HepG2 (cell line): ENCODE measurements around the gene TPRN. TPM values are rescaled to one million over a fixed set of nuclear protein-coding genes. Genes with fewer than 3 reads are reported as not detected.

Source experiments
- ADNP ChIP-seq: sonication (generic); formaldehyde crosslinking; IDR thresholded peaks from 2 replicates; pipeline ENCODE4 v1.4.0; 2020; ENCODE audit warnings: missing genetic modification reagents
- HDAC6 ChIP-seq: fragments of 200-600 bp; sonication (generic); IDR thresholded peaks from 2 replicates; pipeline ENCODE4 v1.7.0; 2017; ENCODE audit warnings: mild to moderate bottlenecking, antibody characterized with exemption, low read length, low read depth
- IRX3 ChIP-seq: sonication (generic); formaldehyde crosslinking; IDR thresholded peaks from 2 replicates; pipeline ENCODE4 v1.8.1; 2023; ENCODE audit warnings: mild to moderate bottlenecking, low read depth, missing genetic modification reagents, borderline replicate concordance
- KLF11 ChIP-seq: IDR thresholded peaks from 2 replicates; pipeline ENCODE4 v1.6.1; 2016; ENCODE audit warnings: missing compliant biosample characterization
- PHF5A ChIP-seq: IDR thresholded peaks from one replicate; pipeline ENCODE4 v1.6.1; 2018; ENCODE audit warnings: low read depth, missing genetic modification reagents; ENCODE audit not compliant: unreplicated experiment
- POGZ ChIP-seq: sonication (generic); formaldehyde crosslinking; IDR thresholded peaks from 2 replicates; pipeline ENCODE4 v1.4.0; 2020; ENCODE audit warnings: mild to moderate bottlenecking, missing genetic modification reagents
- RFX3 ChIP-seq: IDR thresholded peaks from 2 replicates; pipeline ENCODE4 v1.6.1; 2016; ENCODE audit warnings: missing biosample characterization, missing genetic modification reagents
- TEAD2 ChIP-seq: sonication (generic); formaldehyde crosslinking; IDR thresholded peaks from 2 replicates; pipeline ENCODE4 v1.9.0; 2021; ENCODE audit warnings: missing genetic modification reagents
- THYN1 ChIP-seq: sonication (generic); formaldehyde crosslinking; IDR thresholded peaks from 2 replicates; pipeline ENCODE4 v1.8.1; 2023; ENCODE audit warnings: low read depth, mild to moderate bottlenecking, moderate library complexity, missing genetic modification reagents, borderline replicate concordance
- YY1 ChIP-seq: IDR thresholded peaks from 2 replicates; pipeline ENCODE4 v1.6.1; 2011; ENCODE audit warnings: low read length, low read depth, moderate library complexity, mild to moderate bottlenecking; ENCODE audit not compliant: insufficient read depth, insufficient replicate concordance
- ZC3H4 ChIP-seq: sonication (generic); formaldehyde crosslinking; IDR thresholded peaks from 2 replicates; pipeline ENCODE4 v1.4.0; 2020; ENCODE audit warnings: missing genetic modification reagents, borderline replicate concordance
- ZFP36L1 ChIP-seq: sonication (generic); formaldehyde crosslinking; IDR thresholded peaks from 2 replicates; pipeline ENCODE4 v1.8.0; 2022; ENCODE audit warnings: mild to moderate bottlenecking, missing genetic modification reagents, moderate library complexity
- ZNF33A ChIP-seq: sonication (generic); formaldehyde crosslinking; IDR thresholded peaks from 2 replicates; pipeline ENCODE4 v1.5.1; 2020; ENCODE audit warnings: missing genetic modification reagents, mild to moderate bottlenecking, moderate library complexity, borderline replicate concordance
- ZNF777 ChIP-seq: sonication (generic); formaldehyde crosslinking; IDR thresholded peaks from 2 replicates; pipeline ENCODE4 v1.4.0; 2020; ENCODE audit warnings: missing genetic modification reagents
- polyA plus RNA-seq, 8 experiments: library from polyadenylated mRNA; depleted of rRNA in 3 of 8; stranded (reverse) in 7 of 8; unstranded in 1 of 8; fragments of >200 nt; fragmentation: Illumina TruSeq in 4 of 8; extraction: Trizol in 4 of 8; gene quantifications; 2 replicates each; pipeline versions ENCODE4 v1.2.1 to v1.2.3, GENCODE V29; 2011 to 2016; ENCODE audit warnings: low read depth in 4 of 8, missing spikeins in 1 of 8, mixed read lengths in 1 of 8; ENCODE audit not compliant: insufficient read depth in 1 of 8
- total RNA-seq, 5 experiments: library from RNA; depleted of rRNA; stranded (reverse); fragments of >200 nt; fragmentation: Illumina TruSeq; extraction: Trizol; gene quantifications; 2 replicates each; pipeline ENCODE4 v1.2.3, GENCODE V29; 2016; ENCODE audit warnings: low read depth in 1 of 5
- TF ChIP-seq, protein P1 (sequence below): sonication (generic); formaldehyde crosslinking; IDR thresholded peaks from 2 replicates; pipeline ENCODE4 v1.4.0; 2020; ENCODE audit warnings: missing genetic modification reagents
- TF ChIP-seq, protein P2 (sequence below): sonication (generic); formaldehyde crosslinking; IDR thresholded peaks from 2 replicates; pipeline ENCODE4 v1.4.0; 2020; ENCODE audit warnings: missing genetic modification reagents
- TF ChIP-seq, protein P3 (sequence below): sonication (generic); formaldehyde crosslinking; IDR thresholded peaks from 2 replicates; pipeline ENCODE4 v1.4.0; 2020; ENCODE audit warnings: missing genetic modification reagents, borderline replicate concordance
- TF ChIP-seq, protein P4 (sequence below): sonication (generic); formaldehyde crosslinking; conservative IDR thresholded peaks from 2 replicates; pipeline ENCODE4 v1.8.0; 2022; ENCODE audit warnings: low read depth, missing genetic modification reagents

The TPRN gene
- total and polyA plus RNA-seq, 2 of the 13 experiments (the other 11 are each of a cell fraction or from before 2014, with no cell fraction given): 10.1 to 19.2 TPM

DNA sequence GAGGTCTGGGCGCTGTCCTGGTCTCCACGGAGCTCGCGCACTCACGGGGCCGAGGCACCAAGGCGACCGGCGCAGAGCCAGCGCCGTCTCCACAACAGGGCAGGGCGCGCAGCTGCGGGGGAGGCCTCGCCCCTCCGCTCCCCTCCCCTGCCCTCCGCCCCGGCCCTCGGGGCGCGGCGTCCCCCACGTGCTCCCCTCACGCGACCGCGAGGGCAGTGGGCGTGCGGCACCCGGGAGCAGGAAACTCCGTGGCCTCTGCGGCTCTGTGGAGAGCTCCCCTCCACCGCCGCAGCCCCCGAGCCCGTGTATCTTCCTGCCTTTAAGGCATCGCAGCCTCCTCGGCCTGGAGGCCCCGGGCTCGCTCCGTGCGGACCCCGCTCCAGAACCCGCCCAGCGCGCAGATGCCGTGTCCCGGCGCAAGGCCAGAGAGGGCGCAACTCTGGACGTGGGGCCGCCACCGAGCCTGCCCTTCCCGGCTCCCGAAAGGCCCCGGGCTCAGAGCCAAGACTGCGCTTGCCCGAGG is 39.8 kb upstream of the TPRN start (continued):
- TF ChIP-seq, protein P1, sequence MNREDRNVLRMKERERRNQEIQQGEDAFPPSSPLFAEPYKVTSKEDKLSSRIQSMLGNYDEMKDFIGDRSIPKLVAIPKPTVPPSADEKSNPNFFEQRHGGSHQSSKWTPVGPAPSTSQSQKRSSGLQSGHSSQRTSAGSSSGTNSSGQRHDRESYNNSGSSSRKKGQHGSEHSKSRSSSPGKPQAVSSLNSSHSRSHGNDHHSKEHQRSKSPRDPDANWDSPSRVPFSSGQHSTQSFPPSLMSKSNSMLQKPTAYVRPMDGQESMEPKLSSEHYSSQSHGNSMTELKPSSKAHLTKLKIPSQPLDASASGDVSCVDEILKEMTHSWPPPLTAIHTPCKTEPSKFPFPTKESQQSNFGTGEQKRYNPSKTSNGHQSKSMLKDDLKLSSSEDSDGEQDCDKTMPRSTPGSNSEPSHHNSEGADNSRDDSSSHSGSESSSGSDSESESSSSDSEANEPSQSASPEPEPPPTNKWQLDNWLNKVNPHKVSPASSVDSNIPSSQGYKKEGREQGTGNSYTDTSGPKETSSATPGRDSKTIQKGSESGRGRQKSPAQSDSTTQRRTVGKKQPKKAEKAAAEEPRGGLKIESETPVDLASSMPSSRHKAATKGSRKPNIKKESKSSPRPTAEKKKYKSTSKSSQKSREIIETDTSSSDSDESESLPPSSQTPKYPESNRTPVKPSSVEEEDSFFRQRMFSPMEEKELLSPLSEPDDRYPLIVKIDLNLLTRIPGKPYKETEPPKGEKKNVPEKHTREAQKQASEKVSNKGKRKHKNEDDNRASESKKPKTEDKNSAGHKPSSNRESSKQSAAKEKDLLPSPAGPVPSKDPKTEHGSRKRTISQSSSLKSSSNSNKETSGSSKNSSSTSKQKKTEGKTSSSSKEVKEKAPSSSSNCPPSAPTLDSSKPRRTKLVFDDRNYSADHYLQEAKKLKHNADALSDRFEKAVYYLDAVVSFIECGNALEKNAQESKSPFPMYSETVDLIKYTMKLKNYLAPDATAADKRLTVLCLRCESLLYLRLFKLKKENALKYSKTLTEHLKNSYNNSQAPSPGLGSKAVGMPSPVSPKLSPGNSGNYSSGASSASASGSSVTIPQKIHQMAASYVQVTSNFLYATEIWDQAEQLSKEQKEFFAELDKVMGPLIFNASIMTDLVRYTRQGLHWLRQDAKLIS (CRISPR knock-in tag): no peak
- no peak for TF ChIP-seq ZC3H4 (CRISPR knock-in tag)
- TF ChIP-seq ZFP36L1: 0 out of 2 replicates have a peak, but pooled peaks have one; percentile 2
- no peak for TF ChIP-seq THYN1 (CRISPR knock-in tag)
- no peak for TF ChIP-seq PHF5A
- no peak; the same call in 1 of the 2 replicates for TF ChIP-seq POGZ (CRISPR knock-in tag)
- TF ChIP-seq, protein P2, sequence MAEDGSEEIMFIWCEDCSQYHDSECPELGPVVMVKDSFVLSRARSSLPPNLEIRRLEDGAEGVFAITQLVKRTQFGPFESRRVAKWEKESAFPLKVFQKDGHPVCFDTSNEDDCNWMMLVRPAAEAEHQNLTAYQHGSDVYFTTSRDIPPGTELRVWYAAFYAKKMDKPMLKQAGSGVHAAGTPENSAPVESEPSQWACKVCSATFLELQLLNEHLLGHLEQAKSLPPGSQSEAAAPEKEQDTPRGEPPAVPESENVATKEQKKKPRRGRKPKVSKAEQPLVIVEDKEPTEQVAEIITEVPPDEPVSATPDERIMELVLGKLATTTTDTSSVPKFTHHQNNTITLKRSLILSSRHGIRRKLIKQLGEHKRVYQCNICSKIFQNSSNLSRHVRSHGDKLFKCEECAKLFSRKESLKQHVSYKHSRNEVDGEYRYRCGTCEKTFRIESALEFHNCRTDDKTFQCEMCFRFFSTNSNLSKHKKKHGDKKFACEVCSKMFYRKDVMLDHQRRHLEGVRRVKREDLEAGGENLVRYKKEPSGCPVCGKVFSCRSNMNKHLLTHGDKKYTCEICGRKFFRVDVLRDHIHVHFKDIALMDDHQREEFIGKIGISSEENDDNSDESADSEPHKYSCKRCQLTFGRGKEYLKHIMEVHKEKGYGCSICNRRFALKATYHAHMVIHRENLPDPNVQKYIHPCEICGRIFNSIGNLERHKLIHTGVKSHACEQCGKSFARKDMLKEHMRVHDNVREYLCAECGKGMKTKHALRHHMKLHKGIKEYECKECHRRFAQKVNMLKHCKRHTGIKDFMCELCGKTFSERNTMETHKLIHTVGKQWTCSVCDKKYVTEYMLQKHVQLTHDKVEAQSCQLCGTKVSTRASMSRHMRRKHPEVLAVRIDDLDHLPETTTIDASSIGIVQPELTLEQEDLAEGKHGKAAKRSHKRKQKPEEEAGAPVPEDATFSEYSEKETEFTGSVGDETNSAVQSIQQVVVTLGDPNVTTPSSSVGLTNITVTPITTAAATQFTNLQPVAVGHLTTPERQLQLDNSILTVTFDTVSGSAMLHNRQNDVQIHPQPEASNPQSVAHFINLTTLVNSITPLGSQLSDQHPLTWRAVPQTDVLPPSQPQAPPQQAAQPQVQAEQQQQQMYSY (CRISPR knock-in tag): no peak
- TF ChIP-seq, protein P3, sequence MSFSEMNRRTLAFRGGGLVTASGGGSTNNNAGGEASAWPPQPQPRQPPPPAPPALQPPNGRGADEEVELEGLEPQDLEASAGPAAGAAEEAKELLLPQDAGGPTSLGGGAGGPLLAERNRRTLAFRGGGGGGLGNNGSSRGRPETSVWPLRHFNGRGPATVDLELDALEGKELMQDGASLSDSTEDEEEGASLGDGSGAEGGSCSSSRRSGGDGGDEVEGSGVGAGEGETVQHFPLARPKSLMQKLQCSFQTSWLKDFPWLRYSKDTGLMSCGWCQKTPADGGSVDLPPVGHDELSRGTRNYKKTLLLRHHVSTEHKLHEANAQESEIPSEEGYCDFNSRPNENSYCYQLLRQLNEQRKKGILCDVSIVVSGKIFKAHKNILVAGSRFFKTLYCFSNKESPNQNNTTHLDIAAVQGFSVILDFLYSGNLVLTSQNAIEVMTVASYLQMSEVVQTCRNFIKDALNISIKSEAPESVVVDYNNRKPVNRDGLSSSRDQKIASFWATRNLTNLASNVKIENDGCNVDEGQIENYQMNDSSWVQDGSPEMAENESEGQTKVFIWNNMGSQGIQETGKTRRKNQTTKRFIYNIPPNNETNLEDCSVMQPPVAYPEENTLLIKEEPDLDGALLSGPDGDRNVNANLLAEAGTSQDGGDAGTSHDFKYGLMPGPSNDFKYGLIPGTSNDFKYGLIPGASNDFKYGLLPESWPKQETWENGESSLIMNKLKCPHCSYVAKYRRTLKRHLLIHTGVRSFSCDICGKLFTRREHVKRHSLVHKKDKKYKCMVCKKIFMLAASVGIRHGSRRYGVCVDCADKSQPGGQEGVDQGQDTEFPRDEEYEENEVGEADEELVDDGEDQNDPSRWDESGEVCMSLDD (CRISPR knock-in tag): peak; percentile 83
- TF ChIP-seq ADNP (CRISPR knock-in tag): no peak
- no peak for TF ChIP-seq HDAC6
- no peak for TF ChIP-seq RFX3
- TF ChIP-seq IRX3 (CRISPR knock-in tag): no peak
- peak; percentile 29 for TF ChIP-seq YY1
- no peak; the same call in 1 of the 2 replicates for TF ChIP-seq KLF11
- peak; percentile 77 for TF ChIP-seq ZNF777 (CRISPR knock-in tag)
- TF ChIP-seq, protein P4, sequence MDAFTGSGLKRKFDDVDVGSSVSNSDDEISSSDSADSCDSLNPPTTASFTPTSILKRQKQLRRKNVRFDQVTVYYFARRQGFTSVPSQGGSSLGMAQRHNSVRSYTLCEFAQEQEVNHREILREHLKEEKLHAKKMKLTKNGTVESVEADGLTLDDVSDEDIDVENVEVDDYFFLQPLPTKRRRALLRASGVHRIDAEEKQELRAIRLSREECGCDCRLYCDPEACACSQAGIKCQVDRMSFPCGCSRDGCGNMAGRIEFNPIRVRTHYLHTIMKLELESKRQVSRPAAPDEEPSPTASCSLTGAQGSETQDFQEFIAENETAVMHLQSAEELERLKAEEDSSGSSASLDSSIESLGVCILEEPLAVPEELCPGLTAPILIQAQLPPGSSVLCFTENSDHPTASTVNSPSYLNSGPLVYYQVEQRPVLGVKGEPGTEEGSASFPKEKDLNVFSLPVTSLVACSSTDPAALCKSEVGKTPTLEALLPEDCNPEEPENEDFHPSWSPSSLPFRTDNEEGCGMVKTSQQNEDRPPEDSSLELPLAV: no peak
- no peak for TF ChIP-seq ZNF33A
- no peak for TF ChIP-seq TEAD2 (CRISPR knock-in tag)
